Lower leg skin (tissue), 4 donors: Measurements from ENCODE around the gene SHFL. TPM values are rescaled to one million over a fixed set of nuclear protein-coding genes. Genes with fewer than 3 reads are reported as not detected.

Source experiments
- DNase-seq, 2 donors: peaks; one replicate each; pipeline ENCODE4 v3.0.0-alpha.2; 2019; ENCODE audit warnings: low spot score in 2 of 2
- H3K4me3 ChIP-seq: fragments of 200-600 bp; sonication (generic); 2 replicates; pipeline ENCODE4 v1.5.1; 2017; ENCODE audit warnings: mild to moderate bottlenecking, low read depth; ENCODE audit not compliant: poor library complexity, severe bottlenecking
- POLR2A ChIP-seq, 2 donors: fragments of 450-650 bp; IDR thresholded peaks; one replicate each; pipeline ENCODE4 v1.6.1; 2016 to 2017; ENCODE audit warnings: antibody characterized with exemption in 2 of 2, mild to moderate bottlenecking in 1 of 2, moderate library complexity in 1 of 2
- WGBS, 2 donors: methylation state at CpG; one replicate each; pipeline ENCODE4 v1.1.5; 2018; 5-methylcytosine and 5-hydroxymethylcytosine counted together
- intact Hi-C: fragments of 100-400 bp; cut with DNase I; formaldehyde crosslinking; loops from one replicate; pipeline ENCODE4 v1.15.0; 2023; ENCODE audit warnings: low total_unique reads
- total RNA-seq, 4 donors: library from RNA; depleted of rRNA; stranded (reverse); fragments of >200 nt; gene quantifications; one replicate each; pipeline ENCODE4 v1.1.0, GENCODE V29; 2016
- TF ChIP-seq, protein P1 (sequence below), 3 donors: fragments of 450-650 bp; IDR thresholded peaks; one replicate each; pipeline ENCODE4 v1.5.1; 2016; ENCODE audit warnings: antibody characterized with exemption in 3 of 3, mild to moderate bottlenecking in 3 of 3, moderate library complexity in 2 of 3

SHFL gene
- total RNA-seq = 10 to 100 TPM; 17.0 to 24.6 (median 23.3) TPM

DNA sequence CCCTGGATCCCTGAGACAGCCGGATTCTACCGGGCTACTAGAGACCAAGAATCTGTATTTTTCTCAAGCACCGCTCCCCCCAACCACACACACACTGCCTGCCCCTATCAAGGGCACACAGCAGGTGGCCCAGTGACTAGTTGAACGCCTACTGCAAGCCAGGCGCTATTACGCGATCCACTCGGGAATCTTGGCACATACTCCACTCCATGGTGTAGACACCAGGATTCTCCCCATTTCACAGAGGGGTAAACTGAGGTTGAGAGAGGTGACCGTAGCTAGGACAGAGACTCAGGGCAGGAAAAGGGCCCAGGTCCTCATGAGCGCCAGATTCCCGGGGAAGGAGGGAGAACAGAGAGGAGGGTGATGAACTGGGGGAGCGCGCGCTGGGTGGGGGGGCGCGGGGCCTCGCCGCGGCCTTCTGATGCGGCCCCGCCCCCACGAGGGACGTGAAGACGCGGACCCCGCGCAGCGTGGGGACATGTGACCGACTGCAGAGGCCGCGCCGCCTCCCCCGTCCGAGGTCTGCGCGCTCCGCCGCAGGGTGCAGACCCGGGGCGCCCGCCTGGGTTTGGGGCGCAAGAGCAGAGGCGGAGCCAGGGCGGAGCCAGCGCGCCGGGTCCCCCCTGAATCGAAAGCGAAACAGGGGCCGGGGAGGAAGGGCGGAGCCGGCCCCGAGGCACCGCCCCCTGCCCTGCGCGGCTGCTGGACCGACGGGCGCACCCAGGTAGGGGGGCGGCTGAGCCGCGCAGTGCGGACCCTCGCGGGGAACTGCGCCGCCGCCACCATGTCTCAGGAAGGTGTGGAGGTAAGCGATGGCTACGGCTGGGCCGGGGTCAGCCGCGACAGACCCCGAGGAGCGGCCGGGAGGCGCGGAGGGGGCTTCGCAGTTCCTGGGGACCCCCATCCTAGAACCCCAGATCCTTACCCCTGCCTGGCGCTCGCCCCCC is at the start of gene SHFL:
SHFL (plus strand) TSS at position 677 of the 950 bp plus-strand sequence; CDS start at position 788, 111 bp downstream.
- no peak for TF ChIP-seq POLR2A (IDR thresholded peaks at IDR 0.05)
- TF ChIP-seq, protein P1, sequence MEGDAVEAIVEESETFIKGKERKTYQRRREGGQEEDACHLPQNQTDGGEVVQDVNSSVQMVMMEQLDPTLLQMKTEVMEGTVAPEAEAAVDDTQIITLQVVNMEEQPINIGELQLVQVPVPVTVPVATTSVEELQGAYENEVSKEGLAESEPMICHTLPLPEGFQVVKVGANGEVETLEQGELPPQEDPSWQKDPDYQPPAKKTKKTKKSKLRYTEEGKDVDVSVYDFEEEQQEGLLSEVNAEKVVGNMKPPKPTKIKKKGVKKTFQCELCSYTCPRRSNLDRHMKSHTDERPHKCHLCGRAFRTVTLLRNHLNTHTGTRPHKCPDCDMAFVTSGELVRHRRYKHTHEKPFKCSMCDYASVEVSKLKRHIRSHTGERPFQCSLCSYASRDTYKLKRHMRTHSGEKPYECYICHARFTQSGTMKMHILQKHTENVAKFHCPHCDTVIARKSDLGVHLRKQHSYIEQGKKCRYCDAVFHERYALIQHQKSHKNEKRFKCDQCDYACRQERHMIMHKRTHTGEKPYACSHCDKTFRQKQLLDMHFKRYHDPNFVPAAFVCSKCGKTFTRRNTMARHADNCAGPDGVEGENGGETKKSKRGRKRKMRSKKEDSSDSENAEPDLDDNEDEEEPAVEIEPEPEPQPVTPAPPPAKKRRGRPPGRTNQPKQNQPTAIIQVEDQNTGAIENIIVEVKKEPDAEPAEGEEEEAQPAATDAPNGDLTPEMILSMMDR (IDR thresholded peaks at IDR 0.05) = no peak
- peak in 1 of 2 donors; percentile 94 for DNase-seq
- H3K4me3 ChIP-seq = peak within 1 kb of the TSS; percentile 75
- 8 to 10% methylated on average over 33 to 35 of the region's 81 CpGs for WGBS, 2 donors
- intact Hi-C loops = no loop called here

DNA sequence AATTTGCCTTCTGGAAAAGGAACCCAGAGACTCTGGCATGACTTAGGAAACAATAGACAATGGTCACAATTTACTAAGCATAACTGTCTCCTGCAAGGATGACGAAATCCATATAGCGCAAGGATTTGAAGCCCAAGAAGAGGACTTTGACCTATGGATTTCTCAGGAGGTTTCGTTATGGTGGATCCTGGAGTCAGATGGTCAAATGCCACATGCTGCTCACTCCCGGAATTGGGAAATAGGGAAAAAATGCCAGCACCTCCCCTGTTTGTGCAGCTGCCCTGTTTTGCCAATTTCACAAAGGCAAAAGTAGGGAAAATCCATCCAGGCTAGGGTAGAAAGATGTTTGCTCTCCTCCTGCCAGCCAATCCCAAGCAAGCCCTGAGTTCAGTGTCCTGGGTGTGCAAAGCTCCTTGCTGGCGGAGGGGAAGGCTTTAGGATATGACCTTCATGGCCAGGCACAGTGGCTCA is 49.5 kb upstream of the SHFL start:
- no peak overlapping the region for H3K4me3 ChIP-seq
- TF ChIP-seq POLR2A (IDR thresholded peaks at IDR 0.05) = no peak
- TF ChIP-seq, protein P1 (IDR thresholded peaks at IDR 0.05) = no peak
- WGBS, 2 donors = 56 to 62% methylated on average over 5 of the region's 5 CpGs
- no peak for DNase-seq
- intact Hi-C loops = no loop called here

DNA sequence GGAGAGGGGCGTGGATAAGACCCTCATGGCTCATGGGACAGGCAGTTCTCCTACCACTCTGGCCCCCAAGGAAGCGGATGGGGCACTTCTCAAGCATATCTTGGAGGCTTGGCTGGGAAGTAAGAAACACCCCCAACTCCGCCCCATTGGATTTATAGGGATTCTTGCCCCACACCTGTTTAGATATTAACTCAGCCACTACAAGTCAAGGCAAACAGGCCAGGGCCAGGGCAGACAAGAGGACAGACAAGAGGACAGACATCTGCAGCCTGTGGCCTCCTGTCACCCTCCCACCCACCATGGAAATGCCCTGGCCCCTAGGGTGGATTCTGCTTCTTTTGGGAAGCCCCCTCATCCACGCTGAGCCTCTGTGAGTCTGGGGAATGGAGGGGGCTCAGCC is 48.8 kb upstream of the SHFL start:
- no peak overlapping the region for H3K4me3 ChIP-seq
- intact Hi-C loops = no loop called here
- DNase-seq = no peak
- TF ChIP-seq POLR2A (IDR thresholded peaks at IDR 0.05) = no peak
- TF ChIP-seq, protein P1 (IDR thresholded peaks at IDR 0.05) = no peak
- WGBS, 2 donors = 57 to 63% methylated on average over 4 of the region's 4 CpGs

DNA sequence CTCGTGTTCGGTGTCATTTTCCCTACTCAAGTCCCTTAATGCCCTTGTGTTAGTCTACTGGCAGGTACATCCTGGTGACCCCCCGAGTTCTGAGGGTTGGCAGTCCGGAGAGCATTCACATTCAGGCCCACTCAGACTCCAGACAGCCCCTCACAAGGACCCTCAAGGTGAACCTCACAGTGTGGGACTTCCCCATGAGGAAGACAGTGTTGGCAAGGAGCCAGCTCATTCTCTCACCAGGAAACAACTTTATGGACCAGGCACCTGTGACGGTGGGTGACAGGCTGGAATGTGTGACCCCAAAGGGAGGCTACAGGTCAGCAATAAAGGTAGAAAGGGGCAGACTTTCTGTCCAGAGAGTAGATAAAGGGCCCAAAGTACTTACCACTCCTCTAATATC is 48.3 kb upstream of the SHFL start:
- DNase-seq = no peak
- no peak overlapping the region for H3K4me3 ChIP-seq
- WGBS, 2 donors = 48 to 60% methylated on average over 5 of the region's 5 CpGs
- TF ChIP-seq, protein P1 (IDR thresholded peaks at IDR 0.05) = no peak
- TF ChIP-seq POLR2A (IDR thresholded peaks at IDR 0.05) = no peak
- intact Hi-C loops = no loop called here

DNA sequence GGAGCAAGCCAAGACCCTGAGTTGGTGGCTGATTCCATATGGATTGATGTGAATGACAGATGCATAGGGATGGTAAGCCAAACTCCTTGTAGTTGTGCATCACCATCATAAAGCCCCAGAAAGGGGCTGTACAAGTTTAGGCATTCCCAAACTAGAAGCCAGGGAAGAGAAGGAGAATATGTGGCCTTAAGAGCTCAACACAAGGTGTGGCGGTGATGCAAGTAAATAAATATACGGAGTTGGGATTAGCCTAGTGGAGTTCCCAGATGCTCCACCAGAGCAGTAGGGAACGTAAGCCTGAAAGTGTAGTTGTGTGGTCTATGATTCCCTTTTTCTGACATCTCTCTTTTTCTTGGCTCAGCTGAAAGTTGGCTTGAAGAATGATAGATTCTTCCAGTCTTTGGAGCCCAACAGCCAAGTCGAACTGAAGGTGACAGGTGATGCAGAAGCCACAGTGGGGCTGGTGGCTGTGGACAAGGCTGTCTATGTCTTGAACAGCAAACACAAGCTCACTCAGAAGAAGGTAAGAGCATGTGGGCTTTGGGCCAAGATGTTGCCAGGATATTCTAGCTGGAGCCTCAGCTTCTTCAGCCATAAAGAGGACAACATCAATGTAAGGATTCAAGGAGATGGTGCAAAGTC is 42.7 kb upstream of the SHFL start:
- 65 to 74% methylated on average over 4 of the region's 4 CpGs for WGBS, 2 donors
- no peak overlapping the region for H3K4me3 ChIP-seq
- intact Hi-C loops = loop anchor here (10.0 kb wide), 1 partner anchor 49 kb away; no protein-coding TSS in a partner anchor
- TF ChIP-seq, protein P1 (IDR thresholded peaks at IDR 0.05) = no peak
- DNase-seq = no peak
